Activated CD4-positive, CD25-positive, alpha-beta regulatory T cell (primary cell): ENCODE results near the gene TRIM5.
A peak's percentile ranks its signal among the peaks of the same experiment; 100 is the strongest.
"Not testable (repeated sequence)": the region's sequence is repeated elsewhere in the genome, so short reads cannot be mapped to it uniquely, and the experiment has no call there.

ENCODE experiments used
- DNase-seq, 4 experiments: peaks; one replicate each; lab custom pipeline; 2025; lab: John Stamatoyannopoulos, UW

TRIM5 gene

GRCh38 chr11:5689551-5689983 lies 4.7 kb upstream of the TRIM5 start, which contains the start of gene TRIM22:
Gene TRIM22 (plus strand): TSS chr11:5689790. CDS start chr11:5696233, 6,443 bp downstream.
- DNase-seq, result peak in 3 of 4 experiments; percentile 25 to 26 (median 25)

DNA sequence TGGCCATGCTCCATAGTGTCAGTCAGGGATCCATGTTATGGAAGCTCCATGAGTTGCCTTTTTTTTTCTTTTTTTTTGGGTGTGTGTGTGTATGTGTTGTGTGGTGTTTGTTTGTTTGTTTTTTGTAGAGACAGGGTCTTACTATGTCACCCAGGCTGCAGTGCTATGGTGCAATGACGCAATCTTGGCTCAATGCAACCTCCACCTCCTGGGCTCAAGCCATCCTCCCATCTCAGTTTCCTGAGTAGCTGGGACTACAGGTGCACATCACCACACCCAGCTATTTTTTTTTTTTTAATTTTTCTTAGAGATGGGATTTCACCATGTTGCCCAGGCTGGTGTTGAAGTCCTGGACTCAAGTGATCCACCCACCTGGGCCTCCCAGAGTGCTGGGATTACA lies 3.6 kb upstream of the TRIM5 start:
- no peak for DNase-seq

DNA sequence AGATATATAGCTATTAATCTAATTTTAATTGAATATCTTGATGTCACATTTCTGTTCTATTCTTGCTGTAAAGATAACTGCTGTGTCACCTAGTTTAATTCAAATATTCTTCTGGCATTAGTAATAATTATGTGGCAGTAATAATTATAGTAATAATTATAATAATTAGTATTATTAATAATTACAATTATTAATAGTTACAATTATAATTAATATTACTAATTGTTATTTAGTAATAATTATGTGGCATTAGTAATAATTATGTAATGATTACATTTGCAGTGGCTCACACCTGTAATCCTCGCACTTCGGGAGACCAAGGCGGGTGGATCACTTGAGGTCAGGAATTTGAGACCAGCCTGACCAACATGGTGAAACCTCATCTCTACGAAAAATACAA lies 1.6 kb upstream of the TRIM5 start:
- no peak for DNase-seq

GRCh38 chr11:5684036-5684645 lies 733 bp downstream of the TRIM5 start:
- DNase-seq, result no peak

- peak in 1 of 4 experiments; percentile 5 for DNase-seq
Measured at GRCh38 chr11:5683620-5684019, 1.3 kb downstream of the TRIM5 start.

GRCh38 chr11:5682890-5683441 lies 1.9 kb downstream of the TRIM5 start:
- not testable (repeated sequence) for DNase-seq

- no peak for DNase-seq
Measured at GRCh38 chr11:5679811-5680210, 5.1 kb downstream of the TRIM5 start.

DNA sequence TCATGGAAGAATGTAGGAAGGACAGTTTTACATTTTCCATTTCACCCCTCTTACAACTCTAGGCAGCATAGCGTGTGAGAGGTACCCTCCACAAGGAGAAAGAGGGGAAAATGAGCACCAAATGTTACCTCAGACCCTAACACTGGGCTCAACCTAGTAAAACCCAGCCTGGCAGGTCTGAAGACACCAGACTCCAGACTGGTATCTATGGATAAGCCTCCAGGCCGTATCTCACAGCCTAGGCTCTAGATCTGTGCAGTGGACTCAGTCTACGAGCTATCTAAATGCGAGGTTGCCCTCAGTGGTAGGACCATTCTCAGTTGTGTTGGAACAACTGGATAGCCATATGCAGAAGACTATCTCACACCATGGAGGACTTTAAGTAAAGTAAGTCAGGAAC lies 10.5 kb downstream of the TRIM5 start:
- no peak for DNase-seq

- DNase-seq, result no peak
Measured at GRCh38 chr11:5671831-5672230, 13.0 kb downstream of the TRIM5 start.

DNA sequence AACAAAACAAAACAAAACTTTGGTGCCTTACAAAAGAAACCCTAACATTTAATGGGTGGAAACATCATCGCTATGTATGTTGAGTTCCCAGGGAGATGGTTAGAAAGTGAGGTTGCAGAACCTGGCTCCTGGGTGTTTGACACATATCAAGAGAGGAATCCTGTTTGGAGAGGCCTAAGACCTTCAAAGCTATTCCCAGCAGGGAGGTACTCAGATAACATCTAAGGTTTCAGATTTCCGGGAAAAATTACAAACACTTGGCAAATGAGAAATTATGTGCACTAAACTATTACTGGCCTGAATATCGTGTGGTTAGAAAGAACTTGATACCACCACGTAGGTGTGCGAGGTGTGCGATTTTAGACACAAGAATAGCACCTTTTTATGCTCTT lies 18.5 kb downstream of the TRIM5 start:
- DNase-seq, result no peak

GRCh38 chr11:5665746-5666401 lies 19.0 kb downstream of the TRIM5 start:
- no peak for DNase-seq

DNA sequence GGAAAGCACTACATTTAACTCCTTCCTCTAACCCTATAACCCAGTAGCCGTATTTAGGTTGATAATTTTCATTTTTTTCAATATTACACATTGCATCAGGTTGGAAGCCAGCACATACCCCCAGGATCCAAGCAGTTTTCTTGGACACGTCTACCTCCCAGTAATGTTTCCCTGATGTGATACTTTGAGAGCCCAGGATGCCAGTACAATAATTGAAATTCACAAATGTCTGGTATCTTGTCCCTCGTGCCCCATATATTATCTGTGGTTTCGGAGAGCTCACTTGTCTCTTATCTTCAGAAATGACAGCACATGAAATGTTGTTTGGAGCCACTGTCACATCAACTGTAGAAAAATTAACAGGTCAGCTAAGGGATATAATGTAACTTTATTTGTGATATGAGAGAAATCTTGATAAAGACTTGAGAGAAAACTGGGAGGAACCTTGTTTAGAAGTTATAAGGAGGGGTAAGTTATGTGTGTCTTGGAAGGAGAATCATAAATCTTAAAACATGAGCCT lies 19.8 kb downstream of the TRIM5 start:
- no peak for DNase-seq

GRCh38 chr11:5663511-5663910 lies 21.4 kb downstream of the TRIM5 start:
- DNase-seq, result no peak

GRCh38 chr11:5658318-5658717 lies 26.6 kb downstream of the TRIM5 start:
- DNase-seq, result no peak

DNA sequence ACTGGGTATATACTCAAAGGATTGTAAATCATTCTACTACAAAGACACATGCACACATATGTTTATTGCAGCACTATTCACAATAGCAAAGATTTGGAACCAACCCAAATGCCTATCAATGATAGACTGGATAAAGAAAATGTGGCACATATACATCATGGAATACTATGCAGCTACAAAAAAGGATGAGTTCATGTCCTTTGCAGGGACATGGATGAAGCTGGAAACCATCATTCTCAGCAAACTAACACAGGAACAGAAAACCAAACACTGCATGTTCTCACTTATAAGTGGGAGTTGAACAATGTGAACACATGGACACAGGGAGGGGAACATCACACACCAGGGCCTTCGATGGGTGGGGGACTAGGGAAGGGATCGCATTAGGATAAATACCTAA lies 27.9 kb downstream of the TRIM5 start:
- not testable (repeated sequence) for DNase-seq

GRCh38 chr11:5655474-5655873 lies 29.4 kb downstream of the TRIM5 start:
- no peak for DNase-seq

DNA sequence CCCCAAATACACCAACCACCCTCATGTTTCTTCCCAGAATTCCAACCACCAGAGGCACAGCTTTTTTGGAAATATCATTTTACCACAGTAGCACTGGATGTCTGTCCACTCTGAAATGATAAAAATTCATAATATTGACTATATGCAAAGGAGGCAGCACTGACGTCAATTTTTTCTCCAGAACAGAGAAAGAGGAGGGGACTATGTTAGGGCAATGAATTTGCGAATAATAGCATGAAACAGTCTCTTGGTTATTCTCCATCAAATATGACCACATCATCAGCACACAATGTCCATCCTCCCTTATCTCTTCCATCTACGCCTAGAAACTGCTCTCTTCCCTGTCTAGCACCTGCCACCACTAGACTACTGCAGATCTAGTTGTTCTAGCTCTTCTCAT lies 38.7 kb downstream of the TRIM5 start:
- no peak for DNase-seq

- no peak for DNase-seq
Measured at GRCh38 chr11:5643585-5643984, 41.3 kb downstream of the TRIM5 start.

DNA sequence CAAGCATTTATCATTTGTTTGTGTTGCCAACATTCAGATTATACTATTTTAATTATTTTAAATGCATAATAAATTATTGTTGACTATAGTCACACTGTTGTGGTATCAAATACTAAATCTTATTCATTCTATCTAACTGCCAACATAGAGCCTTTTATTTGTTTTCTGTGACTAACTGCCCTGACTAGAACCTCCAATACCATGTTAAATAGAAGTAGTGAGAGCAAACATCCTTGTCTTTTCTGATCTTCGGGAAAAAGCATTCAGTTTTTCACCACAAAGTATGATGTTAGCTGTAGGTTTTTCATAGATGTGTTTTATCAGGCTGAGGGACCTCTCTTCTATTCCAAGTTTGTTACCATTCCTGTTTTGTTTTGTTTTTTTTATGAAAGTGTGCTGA lies 44.9 kb downstream of the TRIM5 start:
- DNase-seq, result no peak

DNA sequence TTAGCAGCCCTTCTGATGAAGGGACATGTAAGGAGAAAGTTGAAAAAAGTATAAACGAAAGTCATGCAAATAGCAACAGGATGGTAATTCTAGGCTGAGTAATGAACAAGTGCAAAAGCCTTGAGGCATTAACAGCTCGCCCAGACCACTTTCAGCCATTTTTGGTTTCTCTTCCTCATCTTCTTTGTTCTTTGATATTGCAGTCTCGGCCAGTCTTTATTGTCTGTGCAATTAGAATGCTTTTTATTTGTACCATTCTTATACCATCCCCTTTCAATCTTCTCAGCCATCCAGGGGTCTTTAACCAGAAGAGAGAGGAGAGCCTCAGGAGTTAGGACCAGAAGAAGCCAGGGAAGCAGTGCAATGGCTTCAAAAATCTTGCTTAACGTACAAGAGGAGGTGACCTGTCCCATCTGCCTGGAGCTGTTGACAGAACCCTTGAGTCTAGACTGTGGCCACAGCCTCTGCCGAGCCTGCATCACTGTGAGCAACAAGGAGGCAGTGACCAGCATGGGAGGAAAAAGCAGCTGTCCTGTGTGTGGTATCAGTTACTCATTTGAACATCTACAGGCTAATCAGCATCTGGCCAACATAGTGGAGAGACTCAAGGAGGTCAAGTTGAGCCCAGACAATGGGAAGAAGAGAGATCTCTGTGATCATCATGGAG lies 52.8 kb downstream of the TRIM5 start:
- DNase-seq, result no peak

DNA sequence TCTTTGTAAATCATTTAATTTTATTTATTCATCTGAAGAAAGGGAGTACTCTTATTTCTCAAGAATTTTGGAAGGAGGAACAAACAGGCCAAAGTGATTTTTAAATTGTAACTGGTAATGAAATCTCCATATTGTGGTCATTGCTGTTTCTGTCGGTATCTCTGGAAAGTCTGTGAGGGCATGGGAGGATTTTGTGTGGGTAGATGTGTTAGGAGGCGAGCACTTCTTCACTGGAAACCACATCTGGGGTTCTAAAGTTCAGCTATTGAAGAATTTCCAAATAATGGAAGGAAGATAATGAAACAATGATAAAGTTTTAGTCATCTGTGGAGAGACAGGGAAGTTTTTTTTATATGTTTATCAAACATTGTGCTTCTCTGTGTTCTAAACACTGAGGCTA lies 53.5 kb downstream of the TRIM5 start:
- no peak for DNase-seq

DNA sequence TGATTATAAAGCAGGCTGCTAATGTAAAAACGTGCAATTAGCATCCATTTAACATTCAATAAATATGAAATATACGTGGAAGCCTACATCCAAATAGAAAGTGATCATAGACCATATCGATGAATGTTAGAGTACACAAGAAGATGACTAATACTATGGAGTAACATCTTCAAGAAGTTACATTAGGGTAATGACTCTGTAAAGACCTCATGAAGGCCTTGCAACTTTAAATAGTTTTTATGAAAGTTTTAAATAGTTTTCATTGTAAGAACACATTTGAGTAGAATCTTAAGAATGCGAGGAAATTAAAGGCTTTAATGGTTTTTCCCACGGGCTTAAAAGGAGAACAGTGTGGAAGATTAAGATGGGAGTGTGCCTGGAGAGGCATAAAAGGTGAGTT lies 58.7 kb downstream of the TRIM5 start:
- no peak for DNase-seq

- no peak for DNase-seq
Measured at GRCh38 chr11:5625281-5625680, 59.6 kb downstream of the TRIM5 start.
